Omental fat pad (tissue), 4 donors: ENCODE measurements around the gene MUC6. TPM values are rescaled to one million over a fixed set of nuclear protein-coding genes. Genes with fewer than 3 reads are reported as not detected.

Experiments used
- ATAC-seq: fragments of 150-250 bp; one replicate; pipeline ENCODE4 v1.9.1; 2016; ENCODE audit warnings: mild to moderate bottlenecking, moderate library complexity; ENCODE audit not compliant: low FRiP score
- DNase-seq: peaks from one replicate; pipeline ENCODE4 v3.0.0-alpha.2; 2019; ENCODE audit warnings: low spot score
- total RNA-seq, 4 donors: library from RNA; depleted of rRNA; stranded (reverse); fragments of >200 nt; gene quantifications; one replicate each; pipeline ENCODE4 v1.1.0, GENCODE V29; 2016
- TF ChIP-seq, protein P1 (sequence below), 3 donors: fragments of 450-650 bp; IDR thresholded peaks; one replicate each; pipeline ENCODE4 v1.5.1; 2016 to 2017; ENCODE audit warnings: antibody characterized with exemption in 3 of 3, mild to moderate bottlenecking in 3 of 3, moderate library complexity in 2 of 3

The MUC6 gene
- total RNA-seq, 4 donors from 2014 or later: not detected

- TF ChIP-seq, protein P1, sequence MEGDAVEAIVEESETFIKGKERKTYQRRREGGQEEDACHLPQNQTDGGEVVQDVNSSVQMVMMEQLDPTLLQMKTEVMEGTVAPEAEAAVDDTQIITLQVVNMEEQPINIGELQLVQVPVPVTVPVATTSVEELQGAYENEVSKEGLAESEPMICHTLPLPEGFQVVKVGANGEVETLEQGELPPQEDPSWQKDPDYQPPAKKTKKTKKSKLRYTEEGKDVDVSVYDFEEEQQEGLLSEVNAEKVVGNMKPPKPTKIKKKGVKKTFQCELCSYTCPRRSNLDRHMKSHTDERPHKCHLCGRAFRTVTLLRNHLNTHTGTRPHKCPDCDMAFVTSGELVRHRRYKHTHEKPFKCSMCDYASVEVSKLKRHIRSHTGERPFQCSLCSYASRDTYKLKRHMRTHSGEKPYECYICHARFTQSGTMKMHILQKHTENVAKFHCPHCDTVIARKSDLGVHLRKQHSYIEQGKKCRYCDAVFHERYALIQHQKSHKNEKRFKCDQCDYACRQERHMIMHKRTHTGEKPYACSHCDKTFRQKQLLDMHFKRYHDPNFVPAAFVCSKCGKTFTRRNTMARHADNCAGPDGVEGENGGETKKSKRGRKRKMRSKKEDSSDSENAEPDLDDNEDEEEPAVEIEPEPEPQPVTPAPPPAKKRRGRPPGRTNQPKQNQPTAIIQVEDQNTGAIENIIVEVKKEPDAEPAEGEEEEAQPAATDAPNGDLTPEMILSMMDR (IDR thresholded peaks at IDR 0.05): no peak
- no peak for DNase-seq
- ATAC-seq: no peak
Measured at GRCh38 chr11:1055109-1055703, 18.7 kb upstream of the MUC6 start.

GRCh38 chr11:1054143-1055108, 17.9 kb upstream of the MUC6 start:
- no peak for DNase-seq
- no peak for ATAC-seq

DNA sequence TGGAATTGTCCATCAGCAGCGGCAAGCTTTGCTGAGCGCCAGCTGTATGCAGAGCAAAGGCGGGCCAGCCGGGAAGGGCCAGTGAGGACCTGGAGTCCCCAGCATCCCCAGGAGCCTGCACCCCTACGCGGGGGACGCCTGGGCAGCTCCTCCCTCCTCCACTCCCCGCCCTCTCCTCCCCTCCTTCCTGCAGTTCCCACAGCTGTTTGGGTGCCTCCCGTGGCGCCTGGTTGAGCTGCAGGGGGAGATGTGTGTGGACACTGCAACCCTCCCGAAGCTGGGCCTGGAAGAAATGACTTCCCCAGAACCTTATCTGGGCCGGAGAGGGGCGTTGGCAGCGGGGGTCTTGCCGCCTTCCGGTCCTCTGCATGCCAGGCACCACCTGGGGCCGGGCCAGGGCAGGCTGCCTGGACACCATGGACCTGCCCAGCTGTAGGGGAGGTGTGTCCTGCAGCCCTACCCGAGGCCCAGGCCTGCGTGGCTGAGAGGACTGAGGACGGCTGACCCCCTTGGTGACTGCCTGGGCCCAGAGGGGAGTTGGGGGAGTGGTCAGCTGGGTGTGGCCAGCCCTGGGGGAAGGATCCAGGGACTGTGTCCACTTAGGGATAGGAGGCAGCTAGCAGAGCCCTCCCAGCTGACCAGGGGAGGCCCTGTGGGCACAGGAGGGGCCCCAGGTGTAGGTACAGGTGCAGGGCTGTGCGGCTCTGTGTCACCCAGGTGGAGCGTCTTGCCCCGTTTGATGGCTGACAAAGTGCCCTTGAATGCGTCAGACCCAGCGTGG, 16.8 kb upstream of the MUC6 start:
- TF ChIP-seq, protein P1 (IDR thresholded peaks at IDR 0.05): no peak
- DNase-seq: no peak
- ATAC-seq: no peak

More at GRCh38 chr11:1054143-1055108, 17.9 kb upstream of the MUC6 start:
- TF ChIP-seq, protein P1 (IDR thresholded peaks at IDR 0.05): no peak

- no peak for DNase-seq
- no peak for ATAC-seq
- TF ChIP-seq, protein P1 (IDR thresholded peaks at IDR 0.05): no peak
Measured at GRCh38 chr11:1052133-1053011, 15.9 kb upstream of the MUC6 start.

DNA sequence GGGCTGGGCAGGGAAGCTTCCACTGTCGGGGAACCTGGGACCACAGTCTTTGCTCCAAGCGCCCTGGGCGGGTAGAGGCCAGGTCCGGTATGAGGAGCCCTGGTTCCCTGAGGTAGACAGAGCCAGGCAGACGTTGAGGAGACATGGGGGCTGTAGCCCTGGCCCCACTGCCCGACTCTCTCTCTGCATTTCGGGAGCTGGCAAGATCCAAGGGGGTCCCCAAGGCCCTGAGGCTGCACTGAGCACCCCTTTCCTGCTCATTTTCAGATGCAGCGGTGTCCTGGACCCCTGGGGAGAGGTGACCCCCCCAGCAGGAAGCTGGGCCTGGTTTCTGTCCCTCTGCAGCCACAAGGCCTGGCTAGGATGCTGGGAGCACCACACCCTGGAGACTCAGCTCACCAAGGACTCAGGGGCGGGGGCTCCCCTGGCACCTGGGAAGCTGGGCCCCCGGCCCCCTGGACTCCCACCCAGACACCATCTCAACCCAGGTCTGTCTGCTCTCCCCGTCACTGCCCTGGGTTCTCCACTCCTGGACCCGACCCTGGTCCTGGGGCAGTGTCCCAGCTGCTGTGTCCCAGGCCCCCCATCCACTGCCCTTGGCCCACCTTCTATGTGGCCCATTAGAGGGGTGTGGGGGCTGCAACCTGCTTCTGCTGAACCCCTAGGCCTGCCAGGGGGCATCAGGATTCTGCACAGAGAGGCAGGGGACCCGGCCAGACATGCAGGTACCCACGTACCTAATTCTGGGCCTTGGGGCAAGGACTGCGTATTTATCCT, 15.0 kb upstream of the MUC6 start:
- no peak for DNase-seq
- no peak for ATAC-seq
- TF ChIP-seq, protein P1 (IDR thresholded peaks at IDR 0.05): no peak
